Muscle layer of colon (tissue), 2 donors: ENCODE measurements around the gene GPC6.

Source experiments
- H3K27ac ChIP-seq: one replicate; pipeline ENCODE4 v1.7.0; 2013; ENCODE audit warnings: low read depth, mild to moderate bottlenecking, low read length, moderate library complexity
- H3K27me3 ChIP-seq, 2 donors: one replicate each; pipeline ENCODE4 v1.7.0; 2013; ENCODE audit warnings: low read length in 2 of 2, mild to moderate bottlenecking in 2 of 2; ENCODE audit not compliant: insufficient read depth in 2 of 2, control insufficient read depth in 1 of 2
- H3K36me3 ChIP-seq: one replicate; pipeline ENCODE4 v1.7.0; 2013; ENCODE audit warnings: mild to moderate bottlenecking, low read length; ENCODE audit not compliant: insufficient read depth
- H3K4me1 ChIP-seq: one replicate; pipeline ENCODE4 v1.7.0; 2013; ENCODE audit warnings: mild to moderate bottlenecking, low read length; ENCODE audit not compliant: insufficient read depth
- H3K4me3 ChIP-seq, 2 donors: one replicate each; pipeline ENCODE4 v1.7.0; 2013; ENCODE audit warnings: low read length in 2 of 2, low read depth in 1 of 2, mild to moderate bottlenecking in 1 of 2, moderate library complexity in 1 of 2
- H3K9ac ChIP-seq: one replicate; pipeline ENCODE4 v1.7.0; 2013; ENCODE audit warnings: low read length
- H3K9me3 ChIP-seq: one replicate; pipeline ENCODE4 v1.7.0; 2013; ENCODE audit warnings: mild to moderate bottlenecking, low read length
- donor health status: abdominal sarcoma.
- donor health status: Adenocarcinoma of cecum.

GPC6 gene

DNA sequence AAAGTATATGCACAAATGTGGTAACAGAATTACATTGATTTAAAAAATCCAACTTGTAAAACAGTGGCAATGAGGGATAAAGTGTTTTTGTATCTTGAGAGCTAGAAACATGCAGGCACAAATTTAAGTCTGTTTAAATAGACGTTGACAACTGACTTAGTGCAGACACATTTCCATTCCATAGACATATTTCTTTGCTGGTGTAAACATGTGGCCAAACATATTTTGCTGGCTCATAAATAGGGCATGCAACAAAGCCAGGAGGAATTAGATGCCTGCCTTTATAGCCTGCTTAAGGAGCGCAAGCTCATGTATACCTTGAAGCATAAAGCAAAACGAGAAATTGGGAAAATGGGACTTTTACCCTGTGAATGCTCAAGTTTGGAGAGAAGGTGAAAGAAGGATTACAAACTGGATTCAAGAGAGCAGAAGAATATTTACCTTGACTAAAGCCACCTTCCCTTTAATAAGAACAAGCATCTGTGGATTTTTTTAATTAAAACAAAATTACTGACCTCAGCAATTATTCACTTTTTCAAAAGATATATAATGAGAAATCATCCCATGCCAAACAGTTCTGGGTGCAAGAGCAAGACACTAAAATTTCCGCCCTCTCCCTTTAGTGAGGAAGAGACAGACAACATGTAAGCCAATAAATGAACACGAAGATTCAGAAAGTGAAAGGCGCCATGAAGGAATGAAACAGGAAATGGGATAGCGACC, 1181.9 kb downstream of the GPC6 start:
- Histone ChIP-seq H3K9ac (no peak overlapping the region), H3K27me3 (no peaks in the 10 kb centered on the region), H3K27ac (peak overlapping the region; percentile 12), H3K4me3 (no peak overlapping the region), H3K4me1 (peaks cover 10% of the 10 kb centered on the region), H3K9me3 (no peaks in the 10 kb centered on the region), H3K36me3 (no peaks in the 10 kb centered on the region)

DNA sequence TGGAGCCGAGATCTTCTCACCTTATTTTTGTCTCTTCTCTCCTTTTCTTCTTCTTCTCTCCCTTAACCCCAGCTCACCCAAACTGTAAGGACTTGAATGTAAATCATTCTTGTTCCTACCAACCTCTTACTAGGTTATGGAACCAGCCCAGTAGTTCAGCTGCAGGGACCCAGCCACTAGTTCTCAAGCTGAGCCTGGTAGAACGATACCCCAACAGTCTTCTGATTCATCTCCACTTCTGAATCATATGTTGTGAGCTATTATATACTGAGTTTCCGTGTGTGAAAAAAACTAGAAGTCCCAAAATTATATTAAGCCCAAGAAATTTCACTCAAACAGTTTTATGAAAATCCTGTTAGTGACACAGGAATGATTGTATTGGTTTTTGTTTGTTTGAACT, 1185.1 kb downstream of the GPC6 start:
- H3K4me3 ChIP-seq = no peak overlapping the region
- no peak overlapping the region for H3K9ac ChIP-seq
- H3K27me3 ChIP-seq = no peaks in the 10 kb centered on the region
- no peak overlapping the region for H3K27ac ChIP-seq
- H3K4me1 ChIP-seq = peaks cover 27% of the 10 kb centered on the region
- no peaks in the 10 kb centered on the region for H3K36me3 ChIP-seq
- H3K9me3 ChIP-seq = no peaks in the 10 kb centered on the region

DNA sequence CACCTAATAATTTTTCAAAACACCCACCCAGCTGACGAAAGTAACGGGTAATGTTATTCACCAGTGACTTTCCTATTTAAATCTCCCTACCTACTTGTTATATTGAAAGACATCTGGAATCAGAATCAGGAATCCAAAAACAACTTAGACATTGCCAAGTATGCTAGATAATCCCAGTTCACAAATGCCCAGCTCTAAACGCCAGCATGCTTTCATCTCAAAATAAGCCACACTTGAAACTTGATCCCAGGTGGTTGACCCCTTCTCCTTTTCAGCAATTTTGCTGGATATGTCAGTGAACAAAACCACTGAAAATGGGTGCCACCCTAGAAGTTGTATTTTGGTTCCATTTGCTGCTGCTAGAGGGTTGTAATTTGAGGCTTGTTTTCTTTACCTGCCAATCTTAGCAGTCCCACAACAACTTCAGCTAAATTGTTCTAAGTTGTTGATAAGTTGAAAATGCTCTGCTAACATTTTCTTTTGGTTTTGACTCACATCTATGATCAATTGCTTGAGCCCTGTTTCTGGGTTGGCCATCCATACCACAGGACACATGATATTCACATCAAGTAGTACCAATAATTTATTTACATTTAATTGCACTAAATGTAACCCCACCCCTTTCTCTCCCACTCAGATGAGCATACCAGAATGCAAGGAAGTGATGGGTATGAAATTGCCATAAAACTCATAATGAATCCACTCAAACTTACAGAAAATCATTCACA, 1186.4 kb downstream of the GPC6 start:
- H3K4me1 ChIP-seq = peaks cover 26% of the 10 kb centered on the region
- H3K27ac ChIP-seq = no peak overlapping the region
- no peak overlapping the region for H3K9ac ChIP-seq
- no peak overlapping the region for H3K4me3 ChIP-seq
- H3K9me3 ChIP-seq = no peaks in the 10 kb centered on the region
- H3K36me3 ChIP-seq = no peaks in the 10 kb centered on the region
- H3K27me3 ChIP-seq = no peaks in the 10 kb centered on the region

DNA sequence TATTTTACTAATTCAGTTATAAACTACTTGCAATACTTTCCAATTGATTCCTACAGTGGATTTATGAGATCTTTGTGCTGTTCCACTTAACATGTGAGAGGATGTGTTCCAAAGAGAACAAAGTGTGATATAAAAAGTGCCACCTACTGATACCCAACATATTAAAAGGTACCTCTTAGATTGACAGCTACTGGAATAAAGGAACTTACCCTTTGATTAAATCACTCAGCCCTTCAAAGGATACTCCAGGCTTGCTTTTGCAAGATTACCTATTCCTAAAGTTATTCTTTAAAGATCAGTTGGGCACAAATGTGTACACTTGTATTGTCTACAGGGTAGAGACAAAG, 1187.0 kb downstream of the GPC6 start:
- Histone ChIP-seq H3K4me1 (peaks cover 21% of the 10 kb centered on the region), H3K36me3 (no peaks in the 10 kb centered on the region), H3K27me3 (no peaks in the 10 kb centered on the region), H3K27ac (no peak overlapping the region), H3K9me3 (no peaks in the 10 kb centered on the region), H3K4me3 (no peak overlapping the region), H3K9ac (no peak overlapping the region)

DNA sequence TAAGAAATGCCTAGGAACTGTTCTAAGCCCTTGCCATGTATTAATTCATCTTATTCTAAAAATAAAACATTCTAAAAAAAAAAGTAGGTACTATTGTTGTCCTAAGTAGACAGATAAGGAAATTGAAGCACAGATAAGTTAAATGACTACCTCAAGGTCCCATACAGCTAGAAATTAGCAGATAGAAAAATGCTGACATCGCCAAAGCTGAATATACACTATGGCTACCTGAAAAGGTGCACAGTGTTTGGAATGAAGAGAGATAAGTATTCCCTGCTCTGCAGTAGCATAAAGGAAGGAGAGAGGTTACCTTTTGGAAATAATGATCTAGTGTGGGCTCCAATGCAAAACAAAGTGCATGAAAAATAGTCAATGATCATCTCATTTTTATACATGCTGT, 1187.5 kb downstream of the GPC6 start:
- H3K4me3 ChIP-seq = no peak overlapping the region
- H3K9me3 ChIP-seq = no peaks in the 10 kb centered on the region
- no peaks in the 10 kb centered on the region for H3K36me3 ChIP-seq
- no peaks in the 10 kb centered on the region for H3K27me3 ChIP-seq
- H3K4me1 ChIP-seq = peaks cover 17% of the 10 kb centered on the region
- no peak overlapping the region for H3K9ac ChIP-seq
- H3K27ac ChIP-seq = no peak overlapping the region

DNA sequence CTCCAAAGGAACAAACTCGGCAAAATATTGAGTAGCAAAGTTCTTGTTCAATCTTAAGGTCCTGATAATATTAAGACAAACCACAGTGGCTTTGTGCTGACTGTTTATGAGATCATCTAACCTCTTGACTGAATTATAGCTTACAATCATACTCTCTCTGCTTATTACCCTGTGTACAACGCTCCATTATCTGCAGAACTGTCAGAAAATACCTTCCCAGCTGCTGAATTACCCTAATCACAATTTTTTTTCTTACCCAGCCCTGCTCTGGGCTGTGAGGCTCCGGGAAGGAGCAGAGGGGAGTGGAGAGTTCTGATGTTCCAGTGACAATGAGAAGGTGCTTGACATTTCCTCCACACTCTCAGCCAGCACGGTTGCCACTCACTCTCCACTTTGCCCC, 1188.1 kb downstream of the GPC6 start:
- Histone ChIP-seq H3K27ac (no peak overlapping the region), H3K9ac (no peak overlapping the region), H3K36me3 (no peaks in the 10 kb centered on the region), H3K27me3 (no peaks in the 10 kb centered on the region), H3K4me3 (no peak overlapping the region), H3K4me1 (peaks cover 17% of the 10 kb centered on the region), H3K9me3 (no peaks in the 10 kb centered on the region)

DNA sequence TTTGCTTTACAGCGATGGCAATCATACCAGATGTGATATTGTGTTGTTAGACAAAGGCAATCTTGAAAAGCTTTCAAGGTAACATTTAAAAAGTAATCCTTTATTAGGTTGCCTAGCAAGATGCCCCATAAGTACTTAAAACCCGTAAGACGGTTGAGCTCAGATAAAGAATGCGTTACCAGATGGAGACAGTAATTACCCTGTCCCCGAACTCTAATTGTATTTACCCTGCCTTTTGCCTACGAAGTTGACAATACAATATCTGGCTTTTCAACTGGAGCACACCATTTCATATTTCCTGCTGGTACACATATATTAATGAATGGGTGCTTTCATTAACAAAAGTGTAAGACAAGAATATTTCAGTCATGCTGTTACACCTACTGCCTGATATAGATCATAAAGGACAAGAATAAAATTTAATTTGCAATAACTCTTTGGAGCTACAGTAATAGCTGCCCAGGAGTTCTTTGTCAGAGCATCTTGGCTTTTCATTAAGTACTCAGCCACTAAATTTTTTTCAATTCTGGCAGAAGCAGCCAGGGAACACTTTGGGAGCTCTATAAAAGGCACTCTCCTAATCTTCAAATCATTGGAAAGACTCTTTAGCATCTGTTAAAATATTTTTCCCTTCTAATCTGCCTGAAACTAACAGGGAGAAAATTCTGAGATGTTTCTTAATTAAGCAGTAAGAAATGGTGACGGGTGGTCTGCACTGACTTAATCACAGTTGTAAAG, 1189.1 kb downstream of the GPC6 start:
- Histone ChIP-seq H3K4me1 (peaks cover 17% of the 10 kb centered on the region), H3K4me3 (no peak overlapping the region), H3K36me3 (no peaks in the 10 kb centered on the region), H3K9me3 (no peaks in the 10 kb centered on the region), H3K27me3 (no peaks in the 10 kb centered on the region), H3K27ac (no peak overlapping the region), H3K9ac (no peak overlapping the region)

DNA sequence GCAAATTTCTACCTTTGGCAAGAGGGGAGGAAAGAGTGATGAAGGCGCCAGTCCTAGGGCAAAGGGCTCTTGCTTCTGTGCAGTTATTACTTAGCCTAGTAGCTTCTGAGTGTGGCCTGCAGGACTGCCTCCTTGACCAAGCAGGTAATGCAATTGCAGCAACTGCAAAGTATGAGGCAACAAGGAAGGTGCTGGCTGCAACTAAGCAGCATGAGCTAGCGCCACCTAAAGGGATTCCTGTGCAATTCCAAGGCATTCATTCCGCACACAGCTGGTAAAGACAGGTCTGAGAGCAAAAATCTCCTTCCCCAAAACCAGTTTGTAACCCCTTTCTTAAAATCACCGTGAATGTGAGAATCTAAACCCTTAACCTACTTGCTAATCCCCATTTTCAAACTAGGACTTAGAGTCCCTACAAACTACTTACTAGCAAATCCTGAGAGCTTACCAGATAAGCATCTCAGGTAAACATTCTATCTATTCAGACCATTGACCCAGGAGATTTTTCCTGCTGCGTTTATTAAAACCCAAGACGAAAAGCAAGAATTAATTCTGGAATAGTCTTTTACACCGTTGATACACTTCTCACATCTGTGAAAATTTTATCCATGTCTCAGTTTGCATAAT, 1190.0 kb downstream of the GPC6 start:
- Histone ChIP-seq H3K4me1 (peaks cover 17% of the 10 kb centered on the region), H3K27ac (no peak overlapping the region)

DNA sequence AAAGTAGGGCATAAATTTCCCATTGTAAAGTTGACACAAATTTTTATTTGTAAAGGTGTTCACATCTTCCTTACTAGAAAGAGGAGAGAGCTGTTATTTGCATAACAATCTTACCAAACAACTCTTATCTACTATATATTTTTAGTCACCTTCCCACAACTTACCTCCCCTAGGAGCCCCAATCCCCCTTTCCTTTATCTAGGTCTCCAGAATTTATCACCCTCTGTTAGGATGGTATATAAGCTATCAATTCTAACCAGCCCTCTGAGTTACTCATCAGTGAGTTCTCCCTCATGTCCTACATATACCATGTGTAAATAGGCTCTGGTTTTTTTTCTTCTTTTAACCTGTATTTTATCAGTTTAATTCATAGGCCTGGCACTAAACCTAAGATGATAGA, 1190.7 kb downstream of the GPC6 start:
- Histone ChIP-seq H3K9me3 (no peaks in the 10 kb centered on the region), H3K27ac (no peak overlapping the region), H3K4me3 (no peak overlapping the region), H3K9ac (no peak overlapping the region), H3K4me1 (peaks cover 17% of the 10 kb centered on the region), H3K27me3 (no peaks in the 10 kb centered on the region), H3K36me3 (no peaks in the 10 kb centered on the region)

More for the DNA sequence above, 1190.0 kb downstream of the GPC6 start:
- no peaks in the 10 kb centered on the region for H3K9me3 ChIP-seq
- H3K27me3 ChIP-seq = no peaks in the 10 kb centered on the region
- no peaks in the 10 kb centered on the region for H3K36me3 ChIP-seq
- H3K9ac ChIP-seq = no peak overlapping the region
- H3K4me3 ChIP-seq = no peak overlapping the region

DNA sequence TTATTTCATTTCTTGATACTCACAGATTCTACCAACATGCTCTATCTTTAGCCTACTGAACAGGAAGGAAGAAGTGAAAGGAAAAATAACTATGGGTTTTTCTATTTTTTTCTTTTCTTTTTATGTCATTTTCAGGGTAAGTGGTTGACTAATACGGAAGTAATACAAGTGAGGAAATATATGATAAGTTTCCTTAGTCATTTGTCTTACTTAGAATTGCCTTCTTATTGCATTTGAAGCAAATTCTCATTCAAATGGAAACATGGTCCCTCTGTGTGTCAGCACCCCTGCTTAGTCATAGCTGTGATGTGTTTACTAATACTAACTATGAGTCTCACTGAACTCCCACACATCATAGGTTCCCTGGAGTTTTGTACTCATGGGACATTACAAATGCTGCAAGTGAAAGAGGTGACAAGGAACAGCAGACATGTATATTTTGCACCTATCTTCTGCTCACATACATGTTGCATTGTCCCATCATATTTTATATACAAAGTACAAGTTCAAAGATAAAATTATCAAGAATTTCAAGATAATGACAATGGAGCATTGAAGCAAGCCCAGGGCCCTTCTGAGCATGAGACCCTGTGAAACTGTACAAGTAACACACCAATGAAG, 1192.8 kb downstream of the GPC6 start:
- Histone ChIP-seq H3K27ac (no peak overlapping the region), H3K36me3 (no peaks in the 10 kb centered on the region), H3K4me1 (peaks cover 17% of the 10 kb centered on the region), H3K9ac (no peak overlapping the region), H3K4me3 (no peak overlapping the region), H3K9me3 (no peaks in the 10 kb centered on the region), H3K27me3 (no peaks in the 10 kb centered on the region)

DNA sequence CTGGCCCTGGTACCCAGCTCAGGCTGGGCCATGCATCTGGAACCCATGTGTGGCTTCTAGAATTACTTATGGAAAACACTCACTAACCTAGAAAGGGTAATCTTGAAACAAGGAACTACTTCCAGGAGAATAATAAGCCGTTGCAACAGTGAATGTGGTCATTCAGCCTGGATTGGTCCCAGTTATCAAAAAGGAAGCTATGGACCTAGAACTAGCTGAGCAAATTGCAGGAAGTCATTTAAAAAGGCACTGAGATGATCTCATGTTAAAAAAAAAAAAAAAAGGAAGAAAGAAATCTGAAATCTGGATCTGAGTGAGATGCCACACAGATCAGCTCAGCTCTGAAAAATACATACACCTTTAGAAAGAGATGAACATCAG, 1193.3 kb downstream of the GPC6 start:
- Histone ChIP-seq H3K27me3 (no peaks in the 10 kb centered on the region), H3K9me3 (no peaks in the 10 kb centered on the region), H3K4me3 (no peak overlapping the region), H3K9ac (no peak overlapping the region), H3K27ac (no peak overlapping the region), H3K36me3 (no peaks in the 10 kb centered on the region), H3K4me1 (peaks cover 12% of the 10 kb centered on the region)
